Medulla oblongata (tissue), 1 donor: ENCODE data around the gene CUEDC2.
A peak's percentile ranks its signal among the peaks of the same experiment; 100 is the strongest.
"Not testable (repeated sequence)": the region's sequence is repeated elsewhere in the genome, so short reads cannot be mapped to it uniquely, and the experiment has no call there.

Source experiments
- DNase-seq: peaks from one replicate; pipeline ENCODE4 v3.0.0-alpha.2; 2015; ENCODE audit errors: extremely low spot score

The CUEDC2 gene

DNA sequence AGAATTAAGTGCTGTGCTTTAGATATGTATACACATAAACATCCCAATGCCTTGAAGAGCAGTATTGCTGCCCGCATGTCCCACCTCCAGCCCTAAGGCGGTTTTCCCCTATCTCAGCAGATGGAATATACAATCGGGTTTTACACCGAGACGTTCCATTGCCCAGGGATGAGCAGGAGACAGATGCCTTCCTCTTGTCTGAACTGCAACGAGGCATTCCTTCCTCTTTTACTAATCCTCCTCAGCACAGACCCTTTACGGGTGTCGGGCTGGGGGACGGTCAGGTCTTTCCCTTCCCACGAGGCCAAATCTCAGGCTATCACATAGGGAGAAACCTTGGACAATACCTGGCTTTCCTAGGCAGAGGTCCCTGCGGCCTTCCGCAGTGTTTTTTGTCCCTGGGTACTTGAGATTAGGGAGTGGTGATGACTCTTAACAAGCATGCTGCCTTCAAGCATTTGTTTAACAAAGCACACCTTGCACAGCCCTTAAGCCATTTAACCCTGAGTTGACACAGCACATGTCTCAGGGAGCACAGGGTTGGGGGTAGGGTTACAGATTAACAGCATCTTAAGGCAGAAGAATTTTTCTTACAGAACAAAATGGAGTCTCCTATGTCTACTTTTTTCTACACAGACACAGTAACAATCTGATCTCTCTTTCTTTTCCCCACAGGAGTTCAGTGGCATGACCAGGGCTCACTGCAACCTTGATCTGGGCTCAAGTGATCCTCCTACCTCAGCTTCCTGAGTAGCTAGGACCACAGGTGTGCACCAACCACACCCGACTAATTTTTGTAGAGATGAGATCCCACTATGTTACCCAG is 22.5 kb upstream of the CUEDC2 start:
- DNase-seq: not testable (repeated sequence)

GRCh38 chr10:102453502-102453901 is 21.1 kb upstream of the CUEDC2 start:
- no peak for DNase-seq

GRCh38 chr10:102452672-102453340 is 20.4 kb upstream of the CUEDC2 start:
- DNase-seq: peak; percentile 71

GRCh38 chr10:102451105-102451969 is 19.0 kb upstream of the CUEDC2 start, which contains the start of gene C10orf95:
TSS of gene C10orf95 (minus strand) at chr10:102451543. CDS start at chr10:102451093, 450 bp downstream.
- peak; percentile 14 for DNase-seq

GRCh38 chr10:102450374-102451104 is 18.2 kb upstream of the CUEDC2 start:
- peak; percentile 75 for DNase-seq

DNA sequence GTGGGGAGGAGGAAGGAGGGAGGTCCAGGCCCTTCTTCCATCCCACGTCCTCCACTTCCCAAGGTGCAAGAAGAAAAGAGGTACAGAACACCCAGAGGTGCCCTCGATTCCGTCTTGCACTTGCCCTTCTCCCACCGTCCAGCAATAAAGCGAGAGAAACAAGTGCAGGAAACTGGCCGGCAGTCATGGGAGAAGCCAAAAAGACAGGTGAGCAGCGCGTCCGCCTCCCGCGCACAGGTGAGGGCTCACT is 17.7 kb upstream of the CUEDC2 start:
- DNase-seq: no peak

DNA sequence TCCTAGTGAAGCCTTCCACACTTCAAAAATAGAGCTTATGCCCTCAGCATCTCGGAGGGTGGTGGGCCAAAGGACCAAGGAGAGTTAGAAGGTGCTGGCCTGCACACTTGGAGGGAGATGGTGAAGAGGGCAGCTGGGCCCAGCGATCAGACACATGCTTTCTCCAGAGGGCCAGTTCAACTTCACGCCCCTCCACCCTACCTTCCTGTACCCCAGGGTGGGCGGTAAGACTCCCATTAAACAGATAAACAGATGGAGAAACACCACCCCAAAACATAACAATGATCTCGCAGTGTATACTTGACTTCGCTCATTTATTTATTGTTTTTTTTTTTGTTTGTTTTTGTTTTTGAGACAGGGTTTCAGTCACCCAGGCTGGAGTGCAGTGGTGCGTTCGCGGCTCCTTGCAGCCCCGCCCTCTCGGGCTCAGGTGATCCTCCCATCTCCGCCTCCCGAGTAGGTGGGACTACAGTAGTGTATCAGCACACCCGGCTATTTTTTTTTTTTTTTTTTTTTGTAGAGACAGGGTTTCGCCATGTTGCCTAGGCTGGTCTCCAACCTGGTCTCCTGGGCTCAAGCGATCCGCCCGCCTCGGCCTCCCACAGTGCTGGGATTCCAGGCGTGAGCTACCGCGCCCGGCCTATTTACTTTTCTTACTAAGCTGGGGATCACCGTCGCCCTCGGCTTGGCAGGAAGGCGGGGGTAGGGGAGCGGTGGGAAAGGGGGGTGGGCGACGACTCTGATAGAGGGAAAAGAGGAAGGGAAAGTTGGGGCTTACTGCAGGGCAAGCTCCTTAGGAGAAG is 17.1 kb upstream of the CUEDC2 start:
- peak; percentile 44 for DNase-seq

DNA sequence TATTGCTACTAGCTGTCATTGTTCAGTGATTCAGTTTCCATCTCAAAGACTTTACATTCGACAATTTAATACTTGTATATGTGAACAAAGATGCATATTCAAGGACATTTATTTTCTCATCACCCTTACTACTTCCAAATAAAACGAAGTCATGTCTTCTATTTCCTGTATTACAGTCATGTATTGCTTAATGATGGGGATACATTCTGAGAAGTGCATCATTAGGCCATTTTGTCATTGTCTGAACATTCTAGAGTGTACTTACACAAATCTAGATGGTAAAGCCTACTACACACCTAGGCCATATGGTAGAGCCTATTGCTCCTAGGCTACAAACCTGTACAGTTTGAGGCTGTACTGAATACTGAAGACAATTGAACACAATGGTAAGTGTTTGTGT is 12.5 kb upstream of the CUEDC2 start:
- no peak for DNase-seq

- DNase-seq: no peak
Observed at GRCh38 chr10:102438374-102438773, 6.0 kb upstream of the CUEDC2 start.

DNA sequence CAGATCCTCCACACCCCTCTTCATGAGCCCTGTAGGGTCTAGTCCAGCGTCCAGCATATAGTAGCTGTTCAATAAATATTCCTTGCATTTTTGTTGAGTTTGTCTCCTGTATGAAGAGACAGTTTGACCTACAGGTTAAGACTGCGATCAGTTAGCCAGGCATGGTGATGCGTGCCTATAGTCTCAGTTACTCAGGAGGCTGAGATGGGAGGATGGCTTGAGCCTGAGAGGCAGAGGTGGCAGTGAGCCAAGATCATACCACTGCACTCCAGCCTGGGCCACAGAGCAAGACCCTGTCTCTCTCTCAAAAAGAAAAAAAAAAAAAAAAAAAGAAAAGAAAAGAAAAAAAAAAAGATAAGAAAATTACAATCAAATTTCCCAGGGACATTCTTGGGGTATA is 5.1 kb upstream of the CUEDC2 start:
- DNase-seq: no peak

- DNase-seq: no peak
Observed at GRCh38 chr10:102436312-102436711, 3.9 kb upstream of the CUEDC2 start.

GRCh38 chr10:102435529-102436233 is 3.3 kb upstream of the CUEDC2 start:
- DNase-seq: no peak

DNA sequence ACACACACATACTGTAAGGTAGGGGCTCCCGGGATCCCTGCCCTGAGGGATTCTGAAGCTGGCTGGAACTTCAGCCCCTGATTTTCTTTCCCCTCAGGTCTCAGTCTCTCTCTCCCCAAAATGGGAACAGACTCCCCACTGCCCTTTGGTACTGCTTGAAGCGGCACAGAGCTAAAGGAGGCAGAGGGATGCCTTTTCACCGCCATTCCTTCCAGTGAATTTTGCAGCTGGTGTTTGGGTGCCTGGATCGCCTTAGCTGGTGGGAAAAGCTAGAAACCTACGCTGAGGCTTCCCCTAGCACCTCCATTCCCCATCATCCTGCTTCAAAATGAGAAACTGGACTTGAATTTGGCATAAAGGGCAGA is 2.7 kb upstream of the CUEDC2 start:
- DNase-seq: no peak

GRCh38 chr10:102434394-102435132 is 2.2 kb upstream of the CUEDC2 start:
- DNase-seq: no peak

DNA sequence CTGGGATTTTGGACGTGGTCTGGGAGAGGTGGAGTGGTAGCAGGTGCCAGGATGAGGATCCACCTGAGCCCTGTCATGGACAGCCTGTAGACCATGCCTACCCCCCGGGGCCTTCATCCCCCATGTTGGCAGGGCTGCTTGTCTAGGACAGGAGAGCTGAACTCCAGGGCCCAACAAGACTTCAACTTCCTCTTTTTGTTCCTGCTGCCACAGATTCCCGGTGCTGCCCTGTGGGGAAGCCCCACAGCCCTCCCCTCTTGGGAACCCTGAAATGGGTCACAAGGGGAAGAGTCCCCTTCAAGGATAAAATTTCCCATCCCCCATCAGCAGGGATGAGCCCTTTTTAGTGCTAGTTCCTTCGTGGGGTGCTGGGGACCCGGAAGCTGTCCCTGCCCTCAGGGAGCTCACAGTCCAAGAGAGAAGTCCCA is 1.3 kb upstream of the CUEDC2 start:
- no peak for DNase-seq

DNA sequence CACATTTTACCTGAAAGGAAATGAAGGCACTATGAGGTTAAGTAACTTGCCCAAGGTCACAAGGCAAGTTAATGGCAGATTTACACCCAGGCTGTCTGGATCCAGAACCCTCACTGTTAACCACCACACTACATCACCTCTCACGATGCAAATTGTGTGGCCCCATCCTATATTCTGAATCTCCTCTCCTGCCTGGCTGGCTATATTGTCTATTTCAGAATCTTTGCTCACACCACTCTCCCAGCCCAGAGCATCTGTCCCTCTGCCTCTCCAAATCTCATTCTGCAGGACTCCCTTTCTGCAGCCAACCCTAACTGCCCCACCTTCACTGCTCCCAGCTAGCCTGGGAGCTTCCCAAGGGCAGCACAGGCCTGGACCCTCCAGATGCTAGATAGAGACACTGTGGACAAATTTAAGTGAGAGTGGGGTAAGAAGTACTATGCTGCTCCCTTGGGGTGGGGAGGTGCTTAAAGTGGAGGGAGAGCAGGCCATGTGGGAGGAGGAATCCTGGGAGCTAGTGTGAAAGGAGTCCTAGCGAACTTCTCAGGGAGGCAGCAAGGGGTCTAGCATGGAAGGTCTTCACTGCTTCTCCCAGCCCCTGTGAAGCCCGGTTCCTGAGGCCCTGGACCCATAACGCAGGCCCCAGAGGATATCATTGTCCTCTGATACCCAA is 786 bp downstream of the CUEDC2 start:
- no peak for DNase-seq

DNA sequence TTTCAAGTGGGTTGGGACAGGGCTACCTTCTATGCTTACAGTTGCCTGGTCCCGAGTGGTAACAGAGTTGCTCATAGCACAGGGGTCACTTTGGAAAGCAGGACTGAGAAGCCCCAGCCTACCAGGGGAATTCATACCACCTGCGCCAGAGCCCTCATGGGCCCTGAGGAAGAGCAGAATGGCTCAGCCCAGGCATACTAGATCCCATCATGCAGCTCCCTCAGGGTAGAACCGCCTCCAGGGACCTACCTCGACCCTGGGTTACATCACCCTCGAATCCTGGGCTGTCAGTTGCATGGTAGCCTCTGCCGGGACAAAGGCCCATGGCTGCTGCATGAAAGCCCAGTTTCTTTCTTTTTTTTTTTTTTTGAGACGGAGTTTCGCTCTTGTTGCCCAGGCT is 2.9 kb downstream of the CUEDC2 start:
- DNase-seq: no peak

DNA sequence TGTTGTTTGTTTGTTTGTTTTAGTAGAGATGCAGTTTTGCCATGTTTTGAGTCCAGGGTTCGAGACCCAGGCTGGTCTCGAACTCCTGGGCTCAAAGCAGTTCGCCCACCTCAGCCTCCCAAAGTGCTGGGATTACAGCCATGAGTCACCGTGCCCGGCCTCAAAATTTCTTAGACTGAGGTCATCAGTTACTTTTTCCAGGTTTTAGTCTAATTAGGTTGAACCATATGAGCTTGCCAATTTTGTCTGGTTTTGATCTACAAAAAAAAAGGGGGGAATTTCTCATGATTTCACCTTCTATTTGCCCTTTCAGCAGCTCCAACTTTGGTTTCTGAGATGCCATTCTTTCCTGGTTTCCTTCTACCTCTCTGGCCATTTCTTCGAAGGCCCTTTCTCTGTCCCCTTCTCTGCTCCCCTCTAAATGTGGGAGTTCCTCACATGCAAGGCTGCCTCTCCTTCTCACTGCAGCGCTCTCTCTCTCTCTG is 5.5 kb downstream of the CUEDC2 start:
- no peak for DNase-seq

- DNase-seq: no peak
Observed at GRCh38 chr10:102425444-102425843, 6.9 kb downstream of the CUEDC2 start.
